Muscle layer of colon (tissue), 2 donors: ENCODE measurements around the gene POLR3C.

Experiments
- H3K27ac ChIP-seq: one replicate; pipeline ENCODE4 v1.7.0; 2013; ENCODE audit warnings: low read depth, mild to moderate bottlenecking, low read length, moderate library complexity
- H3K27me3 ChIP-seq, 2 donors: one replicate each; pipeline ENCODE4 v1.7.0; 2013; ENCODE audit warnings: low read length in 2 of 2, mild to moderate bottlenecking in 2 of 2; ENCODE audit not compliant: insufficient read depth in 2 of 2, control insufficient read depth in 1 of 2
- H3K36me3 ChIP-seq: one replicate; pipeline ENCODE4 v1.7.0; 2013; ENCODE audit warnings: mild to moderate bottlenecking, low read length; ENCODE audit not compliant: insufficient read depth
- H3K4me1 ChIP-seq: one replicate; pipeline ENCODE4 v1.7.0; 2013; ENCODE audit warnings: mild to moderate bottlenecking, low read length; ENCODE audit not compliant: insufficient read depth
- H3K4me3 ChIP-seq, 2 donors: one replicate each; pipeline ENCODE4 v1.7.0; 2013; ENCODE audit warnings: low read length in 2 of 2, low read depth in 1 of 2, mild to moderate bottlenecking in 1 of 2, moderate library complexity in 1 of 2
- H3K9ac ChIP-seq: one replicate; pipeline ENCODE4 v1.7.0; 2013; ENCODE audit warnings: low read length
- H3K9me3 ChIP-seq: one replicate; pipeline ENCODE4 v1.7.0; 2013; ENCODE audit warnings: mild to moderate bottlenecking, low read length
- donor health status: abdominal sarcoma.
- donor health status: Adenocarcinoma of cecum.

POLR3C gene

GRCh38 chr1:145893306-145894055, 69.5 kb downstream of the POLR3C start:
- no peaks in the 10 kb centered on the region for H3K9me3 ChIP-seq
- peaks cover 21% of the 10 kb centered on the region for H3K4me1 ChIP-seq
- H3K27ac ChIP-seq = no peak overlapping the region
- no peaks in the 10 kb centered on the region for H3K36me3 ChIP-seq
- no peaks in the 10 kb centered on the region for H3K27me3 ChIP-seq
- H3K9ac ChIP-seq = no peak overlapping the region
- no peak overlapping the region for H3K4me3 ChIP-seq
